GM21367 (cell line): ENCODE data around the gene UNK.
"Not testable (repeated sequence)": the region's sequence is repeated elsewhere in the genome, so short reads cannot be mapped to it uniquely, and the experiment has no call there.

Experiments used
- ATAC-seq: cut with Tn5 transposase; IDR thresholded peaks from one replicate; pipeline ENCODE4 v1.9.1; 2021; ENCODE audit not compliant: unreplicated experiment

The UNK gene

GRCh38 chr17:75773121-75773807 is 11.3 kb upstream of the UNK start:
- no peak for ATAC-seq

- ATAC-seq = no peak
These were observed 10.7 kb upstream of the UNK start for GRCh38 chr17:75773808-75774470.

GRCh38 chr17:75774471-75774990 is 10.1 kb upstream of the UNK start:
- ATAC-seq = no peak

- ATAC-seq = no peak
These were observed 9.5 kb upstream of the UNK start for GRCh38 chr17:75774991-75775668.

GRCh38 chr17:75776386-75777295 is 8.0 kb upstream of the UNK start:
- no peak for ATAC-seq

- ATAC-seq = no peak
These were observed 7.2 kb upstream of the UNK start for GRCh38 chr17:75777296-75777922.

- not testable (repeated sequence) for ATAC-seq
These were observed 6.3 kb upstream of the UNK start for GRCh38 chr17:75778066-75778860.

- ATAC-seq = peak; percentile 3
These were observed 5.8 kb upstream of the UNK start for GRCh38 chr17:75778861-75779249.

- peak; percentile 51 for ATAC-seq
These were observed 5.2 kb upstream of the UNK start for GRCh38 chr17:75779250-75779986.

- no peak for ATAC-seq
These were observed 4.4 kb upstream of the UNK start for GRCh38 chr17:75779987-75780889.

- ATAC-seq = no peak
These were observed 1.4 kb upstream of the UNK start for GRCh38 chr17:75783069-75783783.

- ATAC-seq = no peak
These were observed 668 bp upstream of the UNK start for GRCh38 chr17:75783803-75784472.

GRCh38 chr17:75785016-75785890 is 647 bp downstream of the UNK start:
- peak; percentile 47 for ATAC-seq

GRCh38 chr17:75791254-75791653 is 6.6 kb downstream of the UNK start:
- ATAC-seq = no peak

GRCh38 chr17:75793460-75793859 is 8.9 kb downstream of the UNK start:
- no peak for ATAC-seq
